Memory B cell (primary cell): Measurements from ENCODE around the gene RNF166.

Experiments used
- ATAC-seq: fragments of 150-1000 bp; cut with Tn5 transposase; 2 replicates; pipeline ENCODE4 v1.10.0; 2021; ENCODE audit warnings: low read depth, mild to moderate bottlenecking, moderate library complexity
- DNase-seq, 2 donors: peaks; one replicate each; pipeline ENCODE4 v3.0.0; 2022; ENCODE audit warnings: low spot score in 2 of 2
- H3K27ac Mint-ChIP-seq: one replicate; pipeline ENCODE4 v1.8.0; 2022; ENCODE audit warnings: mild to moderate bottlenecking, moderate library complexity, mixed read lengths
- H3K27me3 Mint-ChIP-seq: one replicate; pipeline ENCODE4 v1.8.0; 2022; ENCODE audit warnings: mixed read lengths
- H3K36me3 Mint-ChIP-seq: one replicate; pipeline ENCODE4 v1.8.0; 2022; ENCODE audit warnings: mild to moderate bottlenecking, mixed read lengths
- H3K4me1 Mint-ChIP-seq: one replicate; pipeline ENCODE4 v1.8.0; 2022; ENCODE audit warnings: mixed read lengths
- H3K4me3 Mint-ChIP-seq: one replicate; pipeline ENCODE4 v1.8.0; 2022; ENCODE audit warnings: mild to moderate bottlenecking, moderate library complexity, mixed read lengths
- H3K9me3 Mint-ChIP-seq: one replicate; pipeline ENCODE4 v1.8.0; 2022; ENCODE audit warnings: mixed read lengths

The RNF166 gene

GRCh38 chr16:88650749-88651275 is 55.4 kb downstream of the RNF166 start, which contains the start of gene CYBA:
Gene CYBA (minus strand): TSS chr16:88651053. CDS start chr16:88651013, 40 bp downstream.
- ATAC-seq, result peak; percentile 78
- Mint-ChIP-seq H3K4me1 (peaks cover 11% of the 10 kb centered on the region), H3K9me3 (no peaks in the 10 kb centered on the region), H3K4me3 (peak within 1 kb of the TSS; percentile 95), H3K36me3 (peaks cover 13% of the 10 kb centered on the region), H3K27me3 (no peaks in the 10 kb centered on the region), H3K27ac (peak within 1 kb of the TSS; percentile 98)
- peak; percentile 89 for DNase-seq

- Mint-ChIP-seq H3K4me1 (peaks cover 15% of the 10 kb centered on the region), H3K27me3 (no peaks in the 10 kb centered on the region), H3K4me3 (peak overlapping the region; percentile 95), H3K27ac (peak overlapping the region; percentile 98), H3K9me3 (no peaks in the 10 kb centered on the region), H3K36me3 (peaks cover 13% of the 10 kb centered on the region)
- peak; percentile 60 to 71 for DNase-seq
- peak; percentile 27 for ATAC-seq
Observed at GRCh38 chr16:88649924-88650748, 56.1 kb downstream of the RNF166 start.

GRCh38 chr16:88649195-88649923 is 56.8 kb downstream of the RNF166 start:
- Mint-ChIP-seq H3K27ac (peak overlapping the region; percentile 85), H3K9me3 (no peaks in the 10 kb centered on the region), H3K4me3 (peak overlapping the region; percentile 95), H3K36me3 (peaks cover 15% of the 10 kb centered on the region), H3K27me3 (no peaks in the 10 kb centered on the region), H3K4me1 (peaks cover 23% of the 10 kb centered on the region)
- DNase-seq, result no peak
- ATAC-seq, result no peak

GRCh38 chr16:88647178-88648070 is 58.8 kb downstream of the RNF166 start:
- H3K27ac Mint-ChIP-seq, result no peak overlapping the region
- DNase-seq (peak in 1 of 2 donors; percentile 10), ATAC-seq (no peak)
- no peaks in the 10 kb centered on the region for H3K9me3 Mint-ChIP-seq
- H3K4me3 Mint-ChIP-seq, result peak overlapping the region; percentile 95
- peaks cover 15% of the 10 kb centered on the region for H3K36me3 Mint-ChIP-seq
- no peaks in the 10 kb centered on the region for H3K27me3 Mint-ChIP-seq
- peaks cover 30% of the 10 kb centered on the region for H3K4me1 Mint-ChIP-seq
